ENCODE data around the gene FUBP1.
"Not testable (repeated sequence)": the region's sequence is repeated elsewhere in the genome, so short reads cannot be mapped to it uniquely, and the experiment has no call there.

FUBP1 gene

DNA sequence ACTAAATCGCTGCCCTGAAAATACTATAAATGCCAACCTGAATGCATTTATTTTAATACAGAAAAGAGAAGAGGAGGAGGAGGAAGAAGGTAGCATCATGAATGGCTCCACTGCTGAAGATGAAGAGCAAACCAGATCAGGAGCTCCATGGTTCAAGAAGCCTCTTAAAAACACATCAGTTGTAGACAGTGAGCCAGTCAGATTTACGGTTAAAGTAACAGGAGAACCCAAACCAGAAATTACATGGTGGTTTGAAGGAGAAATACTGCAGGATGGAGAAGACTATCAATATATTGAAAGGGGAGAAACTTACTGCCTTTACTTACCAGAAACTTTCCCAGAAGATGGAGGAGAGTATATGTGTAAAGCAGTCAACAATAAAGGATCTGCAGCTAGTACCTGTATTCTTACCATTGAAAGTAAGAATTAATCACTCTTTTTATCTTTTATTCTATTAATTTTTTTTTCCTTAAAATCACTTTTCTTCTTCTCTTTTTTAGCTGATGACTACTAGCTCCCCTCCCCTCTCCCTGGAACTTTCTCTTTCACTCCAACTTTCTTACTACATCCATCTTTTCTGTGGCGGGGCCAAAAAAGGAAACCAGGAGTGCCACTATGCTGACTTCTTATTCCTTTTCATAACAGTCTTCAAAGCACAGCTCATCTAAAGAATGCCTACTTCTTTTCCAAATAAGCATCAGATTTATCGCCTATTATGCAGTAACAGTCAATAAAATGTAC lies 36.3 kb downstream of the FUBP1 start:
- DNase-seq (ENCODE audit: low spot score), result no peak

DNA sequence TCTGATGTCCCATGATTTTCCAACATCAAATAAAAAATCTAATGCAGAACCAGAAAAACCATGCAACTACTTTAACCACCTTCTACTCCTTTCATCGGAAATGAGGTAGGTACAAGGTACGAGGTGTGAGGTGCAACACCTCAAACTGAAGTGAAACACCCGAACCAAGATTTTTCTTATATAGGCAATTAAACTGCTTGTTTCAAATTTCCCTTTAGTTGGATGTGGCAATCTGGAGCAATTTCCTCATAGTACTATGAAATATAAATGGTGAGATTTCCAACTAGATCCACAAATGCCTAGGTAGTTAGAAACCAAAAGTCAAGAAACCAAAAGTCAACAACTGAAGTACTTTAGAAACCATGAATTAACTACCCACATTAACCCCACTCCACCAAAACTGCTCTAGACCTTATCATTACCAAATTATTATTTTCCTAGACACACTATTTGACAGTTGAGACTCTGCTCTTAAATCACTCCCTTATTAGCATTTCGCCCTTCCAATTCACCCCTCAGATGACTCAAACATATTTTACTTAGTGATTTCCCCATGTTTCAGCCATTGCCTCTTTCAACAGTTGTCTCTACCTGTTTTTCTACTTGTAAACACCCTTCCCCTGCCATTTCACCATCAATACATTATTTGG lies 37.8 kb downstream of the FUBP1 start:
- DNase-seq (ENCODE audit: low spot score), result no peak

DNA sequence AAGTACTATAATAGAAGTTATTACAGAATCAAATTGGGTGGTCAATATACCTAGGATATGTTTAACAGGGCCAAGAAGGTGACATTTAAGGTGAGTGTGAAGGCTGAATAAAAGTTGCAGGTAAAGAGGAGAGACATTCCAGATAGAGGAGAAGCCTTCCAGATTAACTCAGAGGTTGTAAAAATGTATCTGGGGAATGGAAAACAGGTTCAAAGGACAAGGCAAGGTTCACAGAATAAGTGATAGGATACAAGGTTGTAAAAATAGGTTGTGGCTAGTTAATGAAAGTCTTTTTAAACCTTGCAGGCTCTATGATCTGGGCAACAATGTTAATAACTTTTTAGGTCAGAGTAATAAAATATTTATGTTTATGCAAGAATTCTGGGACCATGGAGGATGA lies 40.2 kb downstream of the FUBP1 start:
- DNase-seq (ENCODE audit: low spot score), result no peak

DNA sequence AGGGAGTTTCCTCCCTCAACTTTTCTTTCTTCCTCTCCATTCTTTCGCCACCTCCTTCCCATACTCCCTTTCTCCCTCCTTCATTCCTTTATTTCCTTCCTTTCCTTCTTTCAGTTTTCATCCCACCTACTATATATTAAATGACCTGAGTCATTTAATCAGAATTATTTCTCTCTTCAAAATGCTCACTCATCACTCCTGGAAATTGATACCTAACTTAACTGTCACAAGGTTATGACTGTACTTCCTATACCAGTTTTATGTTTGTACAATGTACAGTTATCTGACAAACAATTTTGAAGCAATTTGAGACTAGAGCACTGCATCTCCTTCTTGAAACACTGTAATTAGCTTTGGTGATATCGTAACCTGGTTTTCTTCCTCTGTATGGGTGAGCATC lies 49.1 kb downstream of the FUBP1 start:
- DNase-seq (ENCODE audit: low spot score), result no peak

DNA sequence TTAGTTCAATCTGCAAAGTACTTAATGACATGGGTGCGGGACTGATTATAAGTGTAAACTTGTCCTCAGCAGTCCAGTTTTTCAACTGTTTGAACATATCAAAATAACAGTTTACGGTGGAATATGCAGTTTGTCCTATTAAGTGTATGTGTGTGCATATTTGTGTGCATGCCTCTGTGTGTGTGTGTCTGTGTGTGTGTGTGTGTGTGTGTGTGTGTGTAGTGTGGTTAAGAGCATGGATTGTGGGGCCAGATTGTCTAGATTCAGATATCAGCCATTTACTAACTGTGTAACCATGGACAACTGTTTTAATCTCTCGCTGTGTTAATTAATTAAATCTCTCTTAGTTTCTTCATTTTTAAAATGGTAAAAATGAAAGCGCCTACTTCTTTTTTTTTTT lies 51.5 kb downstream of the FUBP1 start:
- no peak for DNase-seq (ENCODE audit: low spot score)

DNA sequence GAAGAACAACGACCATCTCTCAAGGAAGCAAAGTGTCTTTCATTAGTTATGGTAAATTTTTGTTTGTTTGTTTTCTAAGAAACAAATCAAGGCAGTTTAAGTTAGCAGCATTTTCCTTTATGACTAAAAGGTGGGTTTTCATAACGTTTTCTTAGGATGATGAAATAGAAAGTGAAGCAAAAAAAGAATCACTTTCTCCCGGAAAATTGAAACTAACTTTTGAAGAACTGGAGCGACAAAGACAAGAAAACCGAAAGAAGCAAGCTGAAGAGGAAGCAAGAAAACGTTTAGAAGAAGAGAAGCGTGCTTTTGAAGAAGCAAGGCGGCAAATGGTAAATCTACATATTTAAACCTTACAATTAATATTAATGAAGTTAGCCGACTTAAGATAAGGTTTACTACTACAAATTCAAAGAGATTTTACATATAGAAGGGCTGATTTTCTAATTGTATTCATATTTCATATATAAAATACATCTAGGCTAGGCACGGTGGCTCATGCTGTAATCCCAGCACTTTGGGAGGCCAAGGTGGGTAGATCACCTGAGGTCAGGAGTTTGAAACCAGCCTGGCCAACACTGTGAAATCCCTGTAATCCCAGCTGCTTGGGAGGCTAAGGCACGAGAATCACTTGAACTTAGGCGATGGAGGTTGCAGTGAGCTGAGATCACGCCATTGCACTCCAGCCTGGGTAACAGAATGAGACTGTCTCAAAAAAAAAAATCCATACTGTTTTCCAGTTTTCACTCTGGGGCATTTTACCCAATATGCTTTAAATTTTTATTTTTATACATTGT lies 52.1 kb downstream of the FUBP1 start:
- no peak for DNase-seq (ENCODE audit: low spot score)

DNA sequence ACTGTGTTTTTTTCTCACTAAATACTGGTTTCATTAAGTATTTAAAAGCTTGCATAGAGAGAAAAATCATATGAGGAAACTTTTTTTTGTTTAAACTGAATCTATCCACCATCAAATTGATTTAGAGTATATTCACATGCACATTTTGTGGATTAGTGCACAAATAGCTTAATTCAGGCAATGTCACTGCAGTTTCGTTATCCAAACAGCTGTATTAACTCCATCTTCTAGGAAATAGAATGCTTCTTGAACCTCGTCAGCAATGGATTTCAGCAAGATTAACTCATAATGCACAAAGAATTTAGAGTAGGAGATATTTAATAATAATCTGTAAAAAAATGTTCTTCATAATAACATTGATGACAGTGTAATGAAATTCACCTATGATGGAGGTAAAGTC lies 52.9 kb downstream of the FUBP1 start:
- DNase-seq (ENCODE audit: low spot score), result no peak

DNA sequence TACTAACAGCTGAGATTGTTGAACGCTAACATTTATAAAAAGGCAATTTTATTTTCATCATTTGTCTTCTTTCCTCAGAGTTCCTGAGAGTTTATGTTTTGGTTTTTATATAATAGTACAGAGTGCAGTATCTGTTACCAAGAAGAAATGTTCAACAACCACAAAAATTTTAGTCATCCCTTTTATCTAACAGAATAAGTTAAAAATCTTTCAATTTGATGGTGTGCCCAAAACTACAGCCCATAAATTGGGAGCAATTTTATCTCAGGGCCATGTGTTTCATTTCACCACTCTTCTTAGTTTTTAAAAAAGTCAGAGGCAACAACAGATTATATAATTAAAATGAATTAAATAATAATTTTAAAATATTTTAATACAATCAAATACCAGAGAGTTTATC lies 53.4 kb downstream of the FUBP1 start:
- DNase-seq (ENCODE audit: low spot score), result peak; percentile 70

DNA sequence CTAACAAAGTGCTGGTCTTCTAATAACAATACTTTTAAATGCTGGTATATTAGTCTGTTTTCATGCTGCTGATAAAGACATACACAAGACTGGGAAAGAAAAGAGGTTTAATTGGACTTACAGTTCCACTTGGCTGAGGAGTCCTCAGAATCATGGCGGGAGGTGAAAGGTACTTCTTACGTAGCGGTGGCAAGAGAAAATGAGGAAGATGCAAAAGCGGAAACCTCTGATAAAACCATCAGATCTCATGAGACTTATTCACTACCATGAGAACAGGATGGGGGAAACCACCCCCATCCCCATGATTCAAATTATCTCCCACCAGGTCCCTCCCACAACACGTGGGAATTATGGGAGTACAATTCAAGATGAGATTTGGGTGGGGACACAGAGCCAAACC lies 60.0 kb downstream of the FUBP1 start:
- not testable (repeated sequence) for DNase-seq (ENCODE audit: low spot score)

DNA sequence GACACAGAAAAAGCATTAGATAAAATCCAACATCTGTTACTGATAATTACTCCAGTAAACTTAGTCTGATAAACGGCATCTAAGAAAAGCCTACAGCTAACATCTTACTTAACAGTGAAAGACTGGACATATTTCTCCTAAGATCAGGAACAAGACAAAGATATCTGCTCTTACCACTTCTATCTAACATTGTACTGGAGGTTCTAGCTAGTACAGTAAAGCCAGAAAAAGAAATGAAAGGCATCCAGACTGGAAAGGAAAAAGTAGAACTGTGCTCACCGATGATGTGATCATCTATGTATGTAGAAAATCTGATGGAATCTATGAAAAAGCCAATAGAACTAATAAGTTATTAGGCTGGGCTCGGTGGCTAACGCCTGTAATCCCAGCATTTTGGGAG lies 68.8 kb downstream of the FUBP1 start:
- no peak for DNase-seq (ENCODE audit: low spot score)

DNA sequence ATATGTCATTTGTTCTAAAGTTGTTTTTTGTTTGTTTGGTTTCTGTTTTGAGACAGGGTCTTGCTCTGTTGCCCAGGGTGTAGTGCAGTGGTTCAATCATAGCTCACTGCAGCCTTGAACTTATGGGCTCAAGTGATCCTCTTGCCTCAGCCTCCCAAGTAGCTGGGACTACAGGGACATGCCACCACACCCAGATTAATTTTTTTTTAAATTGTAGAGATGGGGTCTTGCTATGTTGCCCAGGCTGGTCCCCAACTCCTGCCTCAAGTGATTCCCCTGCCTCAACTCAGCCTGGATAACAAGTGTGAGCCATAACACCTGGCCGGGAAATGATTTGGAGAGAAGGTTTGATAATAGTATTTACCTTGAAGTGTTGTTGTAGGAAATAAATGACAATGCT lies 72.2 kb downstream of the FUBP1 start:
- no peak for DNase-seq (ENCODE audit: low spot score)

DNA sequence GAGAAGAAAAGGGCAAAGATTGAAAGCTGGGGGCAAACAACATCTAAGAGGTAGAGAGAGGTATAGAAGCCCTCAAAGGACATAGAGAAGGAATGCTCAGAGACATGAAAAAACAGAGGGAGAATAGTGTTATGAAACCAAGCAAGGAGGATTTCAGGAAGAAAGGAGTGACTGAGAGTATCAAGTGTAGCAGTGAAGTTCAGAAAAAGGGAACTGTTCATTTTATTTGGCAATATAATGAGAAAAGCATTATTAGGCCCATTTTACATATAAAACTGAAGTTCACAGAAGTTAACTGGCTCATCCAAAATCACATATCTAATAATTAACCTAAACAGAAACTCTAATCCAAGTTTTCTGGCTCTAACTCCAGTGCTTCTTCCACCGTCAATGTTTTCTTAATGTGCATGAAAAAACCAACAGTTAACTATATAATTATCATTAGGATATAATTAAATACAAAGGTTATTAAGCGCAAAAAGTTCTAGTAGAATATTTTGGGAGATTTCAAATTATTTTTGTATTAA lies 72.8 kb downstream of the FUBP1 start:
- no peak for DNase-seq (ENCODE audit: low spot score)

DNA sequence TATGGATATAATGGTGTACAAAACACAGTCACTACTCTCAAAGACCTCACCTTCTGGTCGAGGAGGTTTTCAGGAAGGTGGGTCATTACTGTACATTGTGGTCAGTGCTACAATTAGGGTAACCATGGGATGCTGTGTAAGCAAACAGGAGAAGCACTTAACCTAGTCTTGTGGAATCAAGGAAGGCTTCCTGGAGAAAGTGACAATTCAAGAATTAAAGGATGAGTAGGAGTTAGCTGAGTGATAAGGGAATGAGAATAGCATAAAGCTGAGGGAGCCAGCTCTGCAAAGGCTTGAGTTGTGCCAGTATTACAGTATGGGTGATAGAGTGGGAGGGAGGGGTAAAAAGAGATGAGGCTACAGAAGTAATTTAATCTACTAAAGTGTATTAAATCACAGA lies 73.3 kb downstream of the FUBP1 start:
- no peak for DNase-seq (ENCODE audit: low spot score)

DNA sequence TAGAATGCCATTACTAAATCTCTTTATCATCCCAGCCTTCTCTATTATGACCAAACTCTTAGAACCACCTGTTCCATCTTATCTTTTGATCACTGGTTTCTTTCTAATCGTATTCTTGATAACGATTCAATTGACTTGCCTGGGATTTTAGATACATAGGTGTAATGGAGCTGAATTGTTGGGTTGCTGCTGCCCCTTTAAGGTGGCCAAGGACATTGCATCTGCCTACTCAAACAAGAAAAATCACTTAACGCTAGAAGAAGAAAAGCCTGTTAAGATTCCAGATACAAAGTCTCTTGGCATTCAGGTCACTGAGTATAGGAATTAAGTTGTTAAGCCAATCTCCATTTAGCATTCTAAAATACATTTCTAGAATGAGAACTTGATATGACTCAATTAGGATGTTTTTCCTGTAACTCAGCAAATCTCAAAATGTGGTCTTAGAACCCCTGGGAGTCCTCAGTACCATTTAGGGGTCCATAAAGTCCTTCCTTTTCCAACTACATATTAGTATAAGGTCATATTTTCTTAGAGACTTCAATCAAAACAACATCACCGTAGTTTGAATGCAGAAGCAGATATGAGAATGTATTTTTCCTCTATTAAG lies 78.1 kb downstream of the FUBP1 start:
- peak; percentile 36 for DNase-seq (ENCODE audit: low spot score)

DNA sequence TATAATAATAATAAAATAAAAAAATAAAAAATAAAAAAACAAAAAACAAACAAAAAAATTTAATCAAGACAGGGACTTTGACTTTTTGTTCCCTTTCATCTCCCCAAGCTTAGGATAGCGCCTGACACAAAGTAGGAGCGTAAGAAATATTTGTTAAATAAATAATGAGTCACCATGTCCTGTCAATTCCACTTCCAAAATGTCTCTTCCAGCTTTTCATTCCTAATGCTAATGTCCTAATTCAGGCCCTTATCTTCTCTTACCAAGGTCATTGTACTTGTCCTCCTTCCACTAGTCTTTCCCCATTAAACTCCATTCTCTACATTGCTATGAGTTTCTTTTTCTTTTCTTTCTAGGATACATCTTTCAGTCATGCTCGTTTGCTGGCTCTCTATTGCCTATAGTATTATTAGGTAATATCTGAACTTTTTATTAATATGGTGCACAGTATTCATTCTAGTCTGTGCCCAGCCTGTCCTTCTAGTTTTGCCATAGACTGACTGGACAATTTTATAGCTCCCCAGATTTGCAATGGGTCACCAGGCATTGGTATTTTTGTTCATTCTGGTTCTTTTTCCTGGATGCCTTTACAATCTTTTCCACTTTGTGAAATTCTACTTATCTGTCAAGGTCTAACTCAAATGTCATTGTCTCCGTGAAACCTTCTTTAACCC lies 79.1 kb downstream of the FUBP1 start:
- DNase-seq (ENCODE audit: low spot score), result no peak

Data from GM03348 (cell line).